DOHH2 (cell line): Measurements from ENCODE around the gene RFTN2.

ENCODE experiments used
- CTCF ChIP-seq: fragments of 200-600 bp; sonication (generic); IDR thresholded peaks from one replicate; pipeline ENCODE4 v1.5.1; 2014; ENCODE audit warnings: antibody characterized with exemption, mild to moderate bottlenecking, low read depth, low read length; ENCODE audit not compliant: poor library complexity, severe bottlenecking
- EZH2phosphoT487 ChIP-seq: fragments of 200-600 bp; sonication (generic); IDR thresholded peaks from 2 replicates; pipeline ENCODE4 v1.6.1; 2017; ENCODE audit warnings: borderline replicate concordance, mild to moderate bottlenecking, antibody characterized with exemption, low read length, moderate library complexity, mixed read lengths

GRCh38 chr2:197555467-197555866 is 119.9 kb downstream of the RFTN2 start:
- no peak for TF ChIP-seq CTCF
- TF ChIP-seq EZH2phosphoT487 = no peak
